GM12878 (cell line): ENCODE data around the gene NHS. TPM values are rescaled to one million over a fixed set of nuclear protein-coding genes. Genes with fewer than 3 reads are reported as not detected.

Experiments used
- ATAC-seq: fragments of 200-7000 bp; cut with Tn5 transposase; 3 replicates; pipeline ENCODE4 v1.9.1; 2020; ENCODE audit warnings: mild to moderate bottlenecking, moderate library complexity
- BruUV-seq: library from RNA; stranded (reverse); fragments of 400-500 nt; replicated peaks from 2 replicates; lab custom pipeline; 2021; lab: Mats Ljungman, UMichigan
- CTCF ChIA-PET: fragments of 300-600 bp; sonication (Branson Sonifier 250); formaldehyde crosslinking; extraction: SDS; loops from one replicate; lab custom pipeline; 2021; ENCODE audit warnings: inconsistent platforms; lab: Yijun Ruan, JAX
- POLR2A ChIA-PET: fragments of 350-600 bp; formaldehyde crosslinking; extraction: SDS; loops from one replicate; lab custom pipeline; 2021; ENCODE audit warnings: inconsistent platforms; lab: Charles Lee
- RAD21 ChIA-PET: fragments of 300-600 bp; sonication (Branson Sonifier 250); formaldehyde crosslinking; loops from one replicate; lab custom pipeline; 2023; ENCODE audit warnings: antibody characterized with exemption; ENCODE audit not compliant: unreplicated experiment; lab: Charles Lee
- SMC1A ChIA-PET: fragments of 300-600 bp; sonication (Branson Sonifier 250); formaldehyde crosslinking; loops from one replicate; lab custom pipeline; 2023; ENCODE audit not compliant: unreplicated experiment, uncharacterized antibody; lab: Charles Lee
- DNase-seq: peaks from one replicate; pipeline ENCODE4 v3.0.0-alpha.2; 2011; ENCODE audit warnings: low read depth, low spot score
- FAIRE-seq: peaks from 3 replicates; lab custom pipeline; 2011; peaks lifted over from hg19 to GRCh38; lab: Jason Lieb, UNC
- H2AFZ ChIP-seq: 2 replicates; pipeline ENCODE4 v1.6.0; 2011; ENCODE audit warnings: low read depth, low read length, control low read depth; ENCODE audit not compliant: control insufficient read depth
- H3K27ac ChIP-seq: 2 replicates; pipeline ENCODE4 v1.5.1; 2011; ENCODE audit warnings: control low read depth; ENCODE audit not compliant: control insufficient read depth, insufficient read depth
- H3K27me3 ChIP-seq, 2 experiments: replicated peaks in 1 of 2; 2 replicates each; pipeline versions ENCODE4 v1.6.0 to v1.6.1; 2011; ENCODE audit warnings: low read length in 1 of 2; ENCODE audit not compliant: control insufficient read depth in 2 of 2, insufficient read depth in 2 of 2
- H3K36me3 ChIP-seq, 2 experiments: 2 replicates each; pipeline ENCODE4 v1.5.1; 2011; ENCODE audit warnings: low read length in 1 of 2; ENCODE audit not compliant: control insufficient read depth in 2 of 2, insufficient read depth in 2 of 2
- H3K4me1 ChIP-seq: 2 replicates; pipeline ENCODE4 v1.6.1; 2011; ENCODE audit warnings: mild to moderate bottlenecking, low read length, moderate library complexity, mixed read lengths; ENCODE audit not compliant: control insufficient read depth, insufficient read depth
- H3K4me2 ChIP-seq: 2 replicates; pipeline ENCODE4 v1.6.0; 2011; ENCODE audit warnings: control low read depth; ENCODE audit not compliant: control insufficient read depth, insufficient read depth
- H3K4me3 ChIP-seq: fragments of 200-600 bp; sonication (generic); 2 replicates; pipeline ENCODE4 v1.5.1; 2016
- H3K79me2 ChIP-seq: 2 replicates; pipeline ENCODE4 v1.6.0; 2011; ENCODE audit warnings: low read length; ENCODE audit not compliant: control insufficient read depth, insufficient read depth
- H3K9ac ChIP-seq: 2 replicates; pipeline ENCODE4 v1.8.0; 2011; ENCODE audit warnings: low read length, control low read depth, mixed read lengths; ENCODE audit not compliant: control insufficient read depth, insufficient read depth
- H3K9me3 ChIP-seq: replicated peaks from 3 replicates; pipeline ENCODE4 v1.5.1; 2011; ENCODE audit warnings: mild to moderate bottlenecking, low read length; ENCODE audit not compliant: control insufficient read depth, insufficient read depth
- H4K20me1 ChIP-seq: 2 replicates; pipeline ENCODE4 v1.6.0; 2011; ENCODE audit not compliant: control insufficient read depth, insufficient read depth
- BHLHE40 ChIP-seq, 2 experiments: fragments of 450-650 bp in 1 of 2; IDR thresholded peaks; 2 replicates each; pipeline ENCODE4 v1.6.1; 2011 to 2017; ENCODE audit warnings: low read depth in 2 of 2, borderline replicate concordance in 1 of 2, improper control_type of control experiment in 1 of 2, low read length in 1 of 2, mild to moderate bottlenecking in 1 of 2
- IRF4 ChIP-seq: IDR thresholded peaks from 2 replicates; pipeline ENCODE4 v1.6.1; 2011; ENCODE audit warnings: low read depth, low read length
- MXI1 ChIP-seq: fragments of 150-350 bp; IDR thresholded peaks from 2 replicates; pipeline ENCODE4 v1.6.1; 2011; ENCODE audit warnings: low read depth, mild to moderate bottlenecking, inconsistent platforms, low read length, improper control_type of control experiment
- SREBF2 ChIP-seq: IDR thresholded peaks from 2 replicates; pipeline ENCODE4 v1.6.1; 2012; ENCODE audit warnings: mild to moderate bottlenecking, low read length
- ZNF592 ChIP-seq: fragments of 450-650 bp; IDR thresholded peaks from 2 replicates; pipeline ENCODE4 v1.6.1; 2017; ENCODE audit warnings: mild to moderate bottlenecking, moderate library complexity
- WGBS: methylation state at CpG from one replicate; pipeline ENCODE4 v1.1.6; 2016; ENCODE audit warnings: low lambda C conversion rate; ENCODE audit not compliant: insufficient replicate concordance, insufficient coverage; ENCODE audit errors: missing lambda C conversion rate; 5-methylcytosine and 5-hydroxymethylcytosine counted together
- in situ Hi-C: fragments of 300-500 bp; cut with MboI; formaldehyde crosslinking; loops from 9 replicates; pipeline ENCODE4 v1.14.3; 2018; ENCODE audit warnings: mixed read lengths
- intact Hi-C: fragments of 100-400 bp; cut with micrococcal nuclease; formaldehyde crosslinking; loops from one replicate; pipeline ENCODE4 v1.14.2; 2022; ENCODE audit not compliant: unreplicated experiment
- polyA plus RNA-seq, 11 experiments: library from polyadenylated mRNA; depleted of rRNA in 4 of 11; unstranded in 6 of 11; stranded (reverse) in 5 of 11; fragments of >200 nt; fragmentation: Nextera tagmentation in 4 of 11; fragmentation: Illumina TruSeq in 1 of 11; extraction: Ambion mirVana in 4 of 11; extraction: Trizol in 1 of 11; gene quantifications; 1 replicate in 1 of 11; 2 replicates in 10 of 11; pipeline versions ENCODE4 v1.2.1 to v1.2.3, GENCODE V29; 2011 to 2016; ENCODE audit warnings: inconsistent platforms in 2 of 11, missing spikeins in 2 of 11, low read depth in 1 of 11
- total RNA-seq, 4 experiments: library from RNA; depleted of rRNA in 3 of 4; stranded (reverse); fragments of >200 nt in 3 of 4; fragmentation: Illumina TruSeq in 1 of 4; extraction: Trizol in 1 of 4; gene quantifications; 2 replicates each; pipeline versions ENCODE4 v1.2.1 to v1.2.3, GENCODE V29; 2013 to 2021

NHS gene
- total and polyA plus RNA-seq, 10 of the 15 experiments (the other 5 are each of a cell fraction or from before 2014, with no cell fraction given) = under 0.01 to 0.07 (median 0.03) TPM; not detected in 7

- WGBS = 0% methylated on average over 1 of the region's 1 CpG
- DNase-seq = no peak
- ChIA-PET SMC1A (no interaction called here), RAD21 (no interaction called here), POLR2A (no interaction called here)
- no peaks in the 10 kb centered on the region; a peak in 1 of 4 replicates for H3K27me3 ChIP-seq
- no peaks in the 10 kb centered on the region for H4K20me1 ChIP-seq
- intact Hi-C loops = no loop called here
- H3K27ac ChIP-seq = no peak overlapping the region
- no peak overlapping the region for H3K4me3 ChIP-seq
- TF ChIP-seq IRF4 (no peak), SREBF2 (no peak), MXI1 (no peak), ZNF592 (no peak), BHLHE40 (IDR thresholded peaks at IDR 0.05; ENCODE audit: borderline replicate concordance in 1 of 2, low read depth in 2 of 2, low read length in 1 of 2) (no peak)
- TF ChIP-seq, all 136 proteins: peak for 0
- no peak for FAIRE-seq
- Histone ChIP-seq H3K4me2 (no peak overlapping the region), H3K79me2 (no peaks in the 10 kb centered on the region), H2AFZ (no peak overlapping the region), H3K9me3 (no peaks in the 10 kb centered on the region), H3K36me3 (no peaks in the 10 kb centered on the region), H3K4me1 (no peaks in the 10 kb centered on the region), H3K9ac (no peak overlapping the region)
- in situ Hi-C loops = no loop called here
- no TSS peak for BruUV-seq
- CTCF ChIA-PET = no interaction called here
- no peak for ATAC-seq
Measured at GRCh38 chrX:17629519-17629918, 254.5 kb downstream of the NHS start.
